ENCODE data around the gene CNKSR1.

DNA sequence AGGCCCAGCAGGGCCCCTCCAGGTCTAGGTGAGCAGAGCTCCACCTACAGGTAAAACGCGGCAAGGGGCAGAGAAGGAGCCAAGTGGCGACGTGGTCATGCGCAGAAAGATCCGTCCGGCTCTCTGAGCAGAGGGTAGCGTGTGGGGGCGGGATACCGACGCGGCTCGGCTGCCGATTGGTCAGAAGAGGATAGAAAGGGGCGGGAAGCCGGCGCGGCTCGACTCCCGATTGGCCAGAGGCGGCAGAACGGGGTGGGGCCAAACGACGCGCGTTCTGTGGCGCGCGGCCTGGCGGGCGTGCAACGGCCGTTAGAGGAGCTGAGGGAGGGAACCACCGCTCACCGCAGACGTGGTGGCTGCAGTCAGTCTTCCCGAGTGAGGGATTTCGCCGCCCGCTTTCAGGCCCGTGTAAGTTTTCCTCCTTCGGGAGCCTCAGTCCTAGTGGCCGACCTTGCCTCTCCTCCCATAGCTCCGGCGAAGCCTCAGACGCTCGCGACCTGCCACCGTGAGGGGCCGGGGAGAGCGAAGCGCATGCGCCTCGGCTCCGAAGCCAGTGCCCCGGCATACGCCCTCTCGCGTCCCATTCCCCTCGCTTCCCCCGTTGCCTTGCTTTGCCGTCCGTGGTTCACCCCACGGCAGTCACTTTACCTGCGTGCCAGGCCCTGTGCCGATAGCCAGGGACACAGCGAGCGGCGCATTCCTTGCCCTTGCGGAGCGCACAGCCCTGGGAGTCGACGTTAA, 56.8 kb downstream of the CNKSR1 start, which contains the start of gene CEP85:
- TF ChIP-seq GATA2 (IDR thresholded peaks at IDR 0.05; ENCODE audit: low read depth, low read length) (no peak), GATA3 (IDR thresholded peaks at IDR 0.05; ENCODE audit: low read depth, low read length) (no peak)
